Neural cell (in vitro differentiated cells): ENCODE data around the gene PPM1B. TPM values are rescaled to one million over a fixed set of nuclear protein-coding genes. Genes with fewer than 3 reads are reported as not detected.

Source experiments
- H2AFZ ChIP-seq: fragments of 200-600, 300-800 bp; sonication (generic), shearing (Covaris generic); 2 replicates; pipeline ENCODE4 v1.6.0; 2014; ENCODE audit warnings: low read depth, mild to moderate bottlenecking, antibody characterized with exemption, low read length, moderate library complexity
- H3F3A ChIP-seq: fragments of 200-600 bp; shearing (Covaris generic); 2 replicates; pipeline ENCODE4 v1.6.1; 2016; ENCODE audit warnings: mild to moderate bottlenecking, moderate library complexity, mixed read lengths, antibody characterized with exemption, low read length; ENCODE audit not compliant: insufficient read depth, poor library complexity, severe bottlenecking
- H3K27ac ChIP-seq: fragments of 200-600, 300-800 bp; sonication (generic), shearing (Covaris generic); 2 replicates; pipeline ENCODE4 v1.5.1; 2014; ENCODE audit warnings: mild to moderate bottlenecking, low read length, moderate library complexity
- H3K27me3 ChIP-seq: fragments of 300-800, 200-600 bp; sonication (generic), shearing (Covaris generic); 2 replicates; pipeline ENCODE4 v1.6.0; 2014; ENCODE audit warnings: mild to moderate bottlenecking, low read depth, low read length, moderate library complexity; ENCODE audit not compliant: insufficient read depth
- H3K36me3 ChIP-seq: fragments of 300-800, 200-600 bp; sonication (generic), shearing (Covaris generic); 2 replicates; pipeline ENCODE4 v1.5.1; 2014; ENCODE audit warnings: mild to moderate bottlenecking, antibody characterized with exemption, low read length, moderate library complexity; ENCODE audit not compliant: insufficient read depth
- H3K4me2 ChIP-seq: fragments of 300-800, 200-600 bp; sonication (generic), shearing (Covaris generic); 2 replicates; pipeline ENCODE4 v1.6.0; 2014; ENCODE audit warnings: mild to moderate bottlenecking, low read length
- H3K4me3 ChIP-seq: fragments of 300-800, 200-600 bp; sonication (generic), shearing (Covaris generic); 2 replicates; pipeline ENCODE4 v1.5.1; 2014; ENCODE audit warnings: mild to moderate bottlenecking, low read length, moderate library complexity
- H3K79me2 ChIP-seq: fragments of 200-600 bp; shearing (Covaris generic); replicated peaks from 2 replicates; pipeline ENCODE4 v1.6.0; 2014; ENCODE audit warnings: mild to moderate bottlenecking, low read length, moderate library complexity; ENCODE audit not compliant: insufficient read depth
- H3K9ac ChIP-seq: fragments of 300-800, 200-600 bp; sonication (generic), shearing (Covaris generic); 2 replicates; pipeline ENCODE4 v1.6.1; 2016; ENCODE audit warnings: mild to moderate bottlenecking, low read length, mixed read lengths
- H3K9me2 ChIP-seq: fragments of 200-600 bp; shearing (Covaris generic); 2 replicates; pipeline ENCODE4 v1.6.1; 2016; ENCODE audit warnings: mild to moderate bottlenecking, low read length, mixed read lengths; ENCODE audit not compliant: insufficient read depth
- H3K9me3 ChIP-seq: fragments of 200-600, 300-800 bp; sonication (generic), shearing (Covaris generic); 2 replicates; pipeline ENCODE4 v1.6.1; 2016; ENCODE audit warnings: mild to moderate bottlenecking, mixed run types, low read length, moderate library complexity, mixed read lengths
- H4K20me1 ChIP-seq: fragments of 200-600 bp; shearing (Covaris generic); 2 replicates; pipeline ENCODE4 v1.6.1; 2016; ENCODE audit warnings: mild to moderate bottlenecking, mixed run types; ENCODE audit not compliant: insufficient read depth
- EP300 ChIP-seq: fragments of 450-650 bp; conservative IDR thresholded peaks from 2 replicates; pipeline ENCODE4 v1.6.1; 2014; ENCODE audit warnings: antibody characterized with exemption, mild to moderate bottlenecking, moderate library complexity; ENCODE audit not compliant: poor library complexity, severe bottlenecking
- EZH2 ChIP-seq: fragments of 200-600, 300-800 bp; shearing (Covaris generic), sonication (generic); IDR thresholded peaks from 2 replicates; pipeline ENCODE4 v1.6.1; 2014; ENCODE audit warnings: antibody characterized with exemption, low read length, borderline replicate concordance, mild to moderate bottlenecking; ENCODE audit not compliant: insufficient read depth, poor library complexity, severe bottlenecking
- MXI1 ChIP-seq: fragments of 450-650 bp; conservative IDR thresholded peaks from 2 replicates; pipeline ENCODE4 v1.6.1; 2014; ENCODE audit warnings: antibody characterized with exemption, mild to moderate bottlenecking; ENCODE audit not compliant: poor library complexity, severe bottlenecking
- POLR2AphosphoS5 ChIP-seq: IDR thresholded peaks from 2 replicates; pipeline ENCODE4 v1.6.1; 2012
- RAD21 ChIP-seq: fragments of 450-650 bp; conservative IDR thresholded peaks from 2 replicates; pipeline ENCODE4 v1.6.1; 2014; ENCODE audit warnings: antibody characterized with exemption, mild to moderate bottlenecking, moderate library complexity
- SMC3 ChIP-seq: fragments of 450-650 bp; conservative IDR thresholded peaks from 2 replicates; pipeline ENCODE4 v1.6.1; 2014; ENCODE audit warnings: antibody characterized with exemption, mild to moderate bottlenecking, moderate library complexity; ENCODE audit not compliant: poor library complexity
- TAF1 ChIP-seq: IDR thresholded peaks from 2 replicates; pipeline ENCODE4 v1.6.1; 2012; ENCODE audit warnings: low read depth
- polyA plus RNA-seq: library from polyadenylated mRNA; depleted of rRNA; stranded (reverse); fragments of >200 nt; gene quantifications from 2 replicates; pipeline ENCODE4 v1.2.3, GENCODE V29; 2014
- TF ChIP-seq, protein P1 (sequence below): IDR thresholded peaks from 2 replicates; pipeline ENCODE4 v1.6.1; 2012; ENCODE audit warnings: borderline replicate concordance
- TF ChIP-seq, protein P2 (sequence below): fragments of 450-650 bp; IDR thresholded peaks from 2 replicates; pipeline ENCODE4 v1.5.1; 2014; ENCODE audit warnings: antibody characterized with exemption, mild to moderate bottlenecking, moderate library complexity; ENCODE audit not compliant: poor library complexity, severe bottlenecking

The PPM1B gene
- polyA plus RNA-seq, 1 donor from 2014 or later, result 116 TPM

DNA sequence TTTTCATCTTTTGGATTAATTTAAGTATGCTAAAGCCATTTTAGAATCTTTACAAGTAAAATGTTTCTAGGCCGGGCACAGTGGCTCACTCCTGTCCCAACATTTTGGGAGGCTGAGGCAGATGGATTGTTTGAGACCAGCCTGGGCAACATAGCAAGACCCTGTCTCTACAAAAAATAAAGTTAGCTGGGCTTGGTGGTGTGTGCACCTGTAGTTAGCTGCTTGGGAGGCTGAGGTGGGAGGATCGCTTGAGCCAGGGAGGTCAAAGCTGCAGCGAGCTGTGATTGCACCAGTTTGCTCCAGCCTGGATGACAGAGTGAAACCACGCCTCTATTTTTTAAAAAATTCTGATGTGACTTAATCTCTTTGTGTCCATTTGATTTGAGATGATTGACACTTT lies 3.9 kb downstream of the PPM1B start:
- no peak overlapping the region for H3K9ac ChIP-seq
- H3K9me2 ChIP-seq, result no peaks in the 10 kb centered on the region
- H3K9me3 ChIP-seq, result no peaks in the 10 kb centered on the region
- no peaks in the 10 kb centered on the region for H3F3A ChIP-seq
- H2AFZ ChIP-seq, result no peak overlapping the region
- TF ChIP-seq RAD21 (no peak), SMC3 (no peak), EZH2 (no peak), TAF1 (no peak), EP300 (no peak), POLR2AphosphoS5 (no peak), MXI1 (no peak)
- TF ChIP-seq, protein P1, sequence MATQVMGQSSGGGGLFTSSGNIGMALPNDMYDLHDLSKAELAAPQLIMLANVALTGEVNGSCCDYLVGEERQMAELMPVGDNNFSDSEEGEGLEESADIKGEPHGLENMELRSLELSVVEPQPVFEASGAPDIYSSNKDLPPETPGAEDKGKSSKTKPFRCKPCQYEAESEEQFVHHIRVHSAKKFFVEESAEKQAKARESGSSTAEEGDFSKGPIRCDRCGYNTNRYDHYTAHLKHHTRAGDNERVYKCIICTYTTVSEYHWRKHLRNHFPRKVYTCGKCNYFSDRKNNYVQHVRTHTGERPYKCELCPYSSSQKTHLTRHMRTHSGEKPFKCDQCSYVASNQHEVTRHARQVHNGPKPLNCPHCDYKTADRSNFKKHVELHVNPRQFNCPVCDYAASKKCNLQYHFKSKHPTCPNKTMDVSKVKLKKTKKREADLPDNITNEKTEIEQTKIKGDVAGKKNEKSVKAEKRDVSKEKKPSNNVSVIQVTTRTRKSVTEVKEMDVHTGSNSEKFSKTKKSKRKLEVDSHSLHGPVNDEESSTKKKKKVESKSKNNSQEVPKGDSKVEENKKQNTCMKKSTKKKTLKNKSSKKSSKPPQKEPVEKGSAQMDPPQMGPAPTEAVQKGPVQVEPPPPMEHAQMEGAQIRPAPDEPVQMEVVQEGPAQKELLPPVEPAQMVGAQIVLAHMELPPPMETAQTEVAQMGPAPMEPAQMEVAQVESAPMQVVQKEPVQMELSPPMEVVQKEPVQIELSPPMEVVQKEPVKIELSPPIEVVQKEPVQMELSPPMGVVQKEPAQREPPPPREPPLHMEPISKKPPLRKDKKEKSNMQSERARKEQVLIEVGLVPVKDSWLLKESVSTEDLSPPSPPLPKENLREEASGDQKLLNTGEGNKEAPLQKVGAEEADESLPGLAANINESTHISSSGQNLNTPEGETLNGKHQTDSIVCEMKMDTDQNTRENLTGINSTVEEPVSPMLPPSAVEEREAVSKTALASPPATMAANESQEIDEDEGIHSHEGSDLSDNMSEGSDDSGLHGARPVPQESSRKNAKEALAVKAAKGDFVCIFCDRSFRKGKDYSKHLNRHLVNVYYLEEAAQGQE, result no peak
- TF ChIP-seq, protein P2, sequence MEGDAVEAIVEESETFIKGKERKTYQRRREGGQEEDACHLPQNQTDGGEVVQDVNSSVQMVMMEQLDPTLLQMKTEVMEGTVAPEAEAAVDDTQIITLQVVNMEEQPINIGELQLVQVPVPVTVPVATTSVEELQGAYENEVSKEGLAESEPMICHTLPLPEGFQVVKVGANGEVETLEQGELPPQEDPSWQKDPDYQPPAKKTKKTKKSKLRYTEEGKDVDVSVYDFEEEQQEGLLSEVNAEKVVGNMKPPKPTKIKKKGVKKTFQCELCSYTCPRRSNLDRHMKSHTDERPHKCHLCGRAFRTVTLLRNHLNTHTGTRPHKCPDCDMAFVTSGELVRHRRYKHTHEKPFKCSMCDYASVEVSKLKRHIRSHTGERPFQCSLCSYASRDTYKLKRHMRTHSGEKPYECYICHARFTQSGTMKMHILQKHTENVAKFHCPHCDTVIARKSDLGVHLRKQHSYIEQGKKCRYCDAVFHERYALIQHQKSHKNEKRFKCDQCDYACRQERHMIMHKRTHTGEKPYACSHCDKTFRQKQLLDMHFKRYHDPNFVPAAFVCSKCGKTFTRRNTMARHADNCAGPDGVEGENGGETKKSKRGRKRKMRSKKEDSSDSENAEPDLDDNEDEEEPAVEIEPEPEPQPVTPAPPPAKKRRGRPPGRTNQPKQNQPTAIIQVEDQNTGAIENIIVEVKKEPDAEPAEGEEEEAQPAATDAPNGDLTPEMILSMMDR, result no peak
- peak overlapping the region; percentile 35 for H3K4me3 ChIP-seq
- peaks cover 71% of the 10 kb centered on the region for H3K79me2 ChIP-seq
- no peaks in the 10 kb centered on the region for H3K27me3 ChIP-seq
- H3K4me2 ChIP-seq, result no peak overlapping the region
- H3K36me3 ChIP-seq, result no peaks in the 10 kb centered on the region
- H3K27ac ChIP-seq, result no peak overlapping the region
- no peaks in the 10 kb centered on the region for H4K20me1 ChIP-seq

DNA sequence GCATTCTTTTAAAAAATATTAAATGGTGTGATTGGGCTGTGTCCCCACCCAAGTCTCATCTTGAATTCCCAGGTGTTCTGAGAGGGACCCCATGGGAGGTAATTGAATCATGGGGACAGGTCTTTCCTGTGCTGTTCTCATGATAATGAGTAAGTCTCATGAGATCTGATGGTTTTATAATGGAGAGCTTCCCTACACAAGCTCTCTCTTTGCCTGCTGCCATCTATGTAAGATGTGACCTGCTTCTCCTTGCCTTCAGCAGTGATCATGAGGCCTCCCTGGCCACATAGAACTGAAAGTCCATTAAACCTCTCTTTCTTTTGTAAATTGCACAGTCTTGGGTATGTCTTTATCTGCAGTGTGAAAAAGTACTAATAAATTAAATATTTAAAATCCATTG lies 10.3 kb downstream of the PPM1B start:
- H2AFZ ChIP-seq, result no peak overlapping the region
- no peak overlapping the region for H3K4me2 ChIP-seq
- H4K20me1 ChIP-seq, result no peaks in the 10 kb centered on the region
- H3K4me3 ChIP-seq, result no peak overlapping the region
- no peaks in the 10 kb centered on the region for H3K9me3 ChIP-seq
- H3K9me2 ChIP-seq, result no peaks in the 10 kb centered on the region
- H3F3A ChIP-seq, result no peaks in the 10 kb centered on the region
- H3K36me3 ChIP-seq, result peaks cover 5% of the 10 kb centered on the region
- no peak overlapping the region for H3K27ac ChIP-seq
- H3K27me3 ChIP-seq, result no peaks in the 10 kb centered on the region
- H3K9ac ChIP-seq, result no peak overlapping the region
- TF ChIP-seq SMC3 (no peak), MXI1 (no peak), POLR2AphosphoS5 (no peak), EZH2 (no peak), EP300 (no peak), RAD21 (no peak), TAF1 (no peak)
- TF ChIP-seq, protein P1, result no peak
- TF ChIP-seq, protein P2, result no peak
- peaks cover 68% of the 10 kb centered on the region for H3K79me2 ChIP-seq
